Activated CD4-positive, alpha-beta T cell treated with anti-CD3 and anti-CD28 coated beads, Interleukin-10, Interleukin-2, amounts not matched to agents 100 ng/mL and 50 ng/mL, durations not matched to agents 16 hours and 8 hours (primary cell): ENCODE data around the gene ZNF512B.
"Not testable (repeated sequence)": the region's sequence is repeated elsewhere in the genome, so short reads cannot be mapped to it uniquely, and the experiment has no call there.

ENCODE experiments used
- DNase-seq: peaks from one replicate; pipeline ENCODE4 v3.0.0-alpha.2; 2020

Gene ZNF512B

DNA sequence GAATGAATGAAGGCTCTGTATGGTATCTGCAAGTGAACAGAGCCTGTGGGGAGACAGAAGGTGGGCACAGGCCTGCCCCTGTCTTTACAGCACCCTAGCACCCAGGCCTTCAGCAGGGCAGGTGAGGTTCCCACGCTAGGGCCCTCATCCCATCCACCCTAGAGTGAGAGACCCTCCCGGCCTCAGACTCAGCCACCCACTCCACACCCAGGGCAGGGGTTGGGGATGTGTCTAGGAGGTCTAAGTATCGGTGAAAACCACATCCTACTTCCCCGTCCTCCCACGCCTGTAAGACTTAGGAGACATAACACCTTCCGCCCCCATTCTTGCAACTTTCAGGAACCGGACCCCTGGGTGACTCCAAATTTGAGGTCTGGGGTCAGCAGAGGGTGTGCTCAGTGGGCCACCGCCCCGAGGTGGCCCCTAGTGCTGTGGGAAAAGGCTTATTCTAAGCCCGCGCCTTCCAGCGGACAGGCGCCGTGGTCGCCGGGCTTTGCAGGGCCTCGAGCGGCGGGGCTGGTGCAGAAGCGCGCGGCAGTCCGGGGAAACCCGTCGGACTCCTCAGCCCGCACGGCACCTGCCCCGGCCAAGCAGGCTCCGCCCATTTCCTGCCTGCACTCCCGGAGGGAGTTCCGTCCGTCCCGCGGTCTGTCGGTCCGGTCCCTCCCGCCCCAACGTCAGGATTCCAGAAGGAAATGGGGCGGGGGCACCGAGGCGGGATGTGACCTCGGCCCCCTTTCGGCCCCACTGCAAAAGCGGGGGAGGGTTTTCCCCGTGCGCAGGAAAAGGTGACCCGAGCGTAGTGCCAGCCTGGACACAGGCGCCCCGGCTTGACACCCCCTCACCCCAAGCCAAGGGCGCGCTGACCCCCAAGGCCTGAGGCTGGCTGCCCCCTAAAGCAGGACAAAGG lies 8.8 kb upstream of the ZNF512B start:
- peak; percentile 91 for DNase-seq

GRCh38 chr20:63977739-63978276 lies 8.1 kb upstream of the ZNF512B start:
- peak; percentile 91 for DNase-seq

DNA sequence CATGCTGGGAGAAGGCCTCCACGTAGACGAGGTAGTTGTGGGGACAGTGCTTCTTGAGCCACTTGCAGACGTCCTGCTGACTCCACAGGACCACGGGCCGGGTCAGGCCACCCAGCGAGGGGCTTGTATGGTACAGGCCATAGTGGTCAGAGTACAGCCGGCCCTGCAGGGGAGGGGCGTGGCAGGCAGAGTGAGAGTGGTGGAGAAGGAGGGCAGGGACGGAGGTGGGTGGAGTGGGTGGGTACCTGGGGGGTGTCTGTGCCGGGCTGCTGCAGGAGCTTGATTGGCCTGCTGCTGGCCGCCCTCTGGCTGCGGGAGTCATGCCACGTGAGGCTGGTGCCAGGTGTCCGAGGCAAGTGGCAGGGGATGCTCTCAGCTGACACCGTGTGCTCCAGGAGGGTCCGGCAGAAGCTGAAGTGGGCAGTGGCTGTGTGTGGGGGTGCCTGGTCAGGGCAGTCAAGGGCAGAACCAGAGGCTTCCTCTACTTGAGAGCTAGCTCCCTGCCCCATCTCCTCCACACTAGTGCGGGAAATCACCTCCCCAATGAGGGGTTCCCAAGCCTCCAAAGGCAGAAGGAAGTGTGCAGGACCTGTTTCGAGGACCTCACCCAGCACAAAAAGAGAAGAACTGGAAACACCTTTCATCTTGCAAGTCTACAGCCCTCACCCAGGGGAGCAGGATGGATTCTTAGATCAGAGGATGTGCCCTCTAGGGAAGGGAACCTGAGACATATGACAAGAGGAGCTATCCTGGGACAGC lies 7.4 kb upstream of the ZNF512B start:
- no peak for DNase-seq

- peak; percentile 58 for DNase-seq
Observed at GRCh38 chr20:63976511-63976910, 6.8 kb upstream of the ZNF512B start.

- DNase-seq = no peak
Observed at GRCh38 chr20:63974402-63975200, 4.9 kb upstream of the ZNF512B start.

GRCh38 chr20:63973636-63974401 lies 4.1 kb upstream of the ZNF512B start:
- peak; percentile 85 for DNase-seq

- no peak for DNase-seq
Observed at GRCh38 chr20:63973160-63973479, 3.4 kb upstream of the ZNF512B start.

DNA sequence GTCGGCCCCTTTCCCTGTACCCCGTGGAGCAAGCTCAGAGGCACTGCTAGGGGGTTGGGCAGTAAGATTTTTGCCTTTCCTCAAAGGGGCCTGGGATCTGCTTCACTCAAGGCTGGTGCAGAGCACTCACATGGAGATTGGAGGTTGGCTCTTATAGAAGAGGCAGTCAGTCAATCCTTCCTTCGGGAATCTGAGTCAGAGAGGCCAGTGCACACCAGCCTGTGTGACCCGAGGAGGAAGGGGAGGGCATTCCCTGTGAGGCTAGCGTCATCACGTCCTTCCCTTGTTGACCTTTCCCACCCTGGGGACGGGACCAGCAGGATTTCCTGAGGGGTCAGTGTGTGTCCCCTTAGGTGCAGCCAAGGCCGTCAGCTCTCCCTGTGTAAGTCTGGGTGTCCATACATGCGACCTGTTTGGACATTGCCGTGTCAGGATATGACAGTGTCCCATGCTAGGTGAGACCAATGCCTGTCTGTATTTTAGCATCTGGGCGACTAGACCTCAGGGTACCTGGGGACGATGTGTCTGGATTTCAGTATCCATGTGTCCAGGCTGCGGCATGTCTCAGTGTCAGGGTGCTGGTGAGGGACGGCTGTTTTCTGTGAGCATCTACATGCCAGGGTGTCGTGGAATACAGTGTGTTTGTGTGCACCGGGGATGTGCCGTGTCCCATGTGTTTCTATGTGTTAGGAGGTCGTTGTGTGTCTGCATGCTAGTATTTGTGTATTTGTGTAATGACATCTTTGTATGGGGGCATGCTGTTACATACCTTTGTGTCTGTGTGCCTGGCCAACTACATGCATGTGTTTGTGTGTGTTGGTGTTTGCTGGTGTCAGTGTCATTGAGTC lies 2.8 kb upstream of the ZNF512B start:
- no peak for DNase-seq

DNA sequence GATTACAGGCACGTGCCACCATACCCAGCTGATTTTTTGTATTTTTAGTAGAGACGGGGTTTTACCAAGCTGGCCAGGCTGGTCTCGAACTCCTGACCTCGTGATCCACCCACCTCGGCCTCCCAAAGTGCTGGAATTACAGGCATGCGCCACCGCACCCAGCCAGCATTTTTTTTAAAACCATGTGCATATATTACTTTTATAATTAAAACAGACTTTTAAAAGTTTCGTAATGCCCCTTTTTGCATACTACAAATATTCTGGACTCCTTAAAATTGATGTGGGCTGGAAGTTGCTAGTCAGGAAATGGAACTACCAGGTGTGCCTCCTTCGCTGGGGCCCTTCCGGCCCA lies 2.2 kb upstream of the ZNF512B start:
- not testable (repeated sequence) for DNase-seq

DNA sequence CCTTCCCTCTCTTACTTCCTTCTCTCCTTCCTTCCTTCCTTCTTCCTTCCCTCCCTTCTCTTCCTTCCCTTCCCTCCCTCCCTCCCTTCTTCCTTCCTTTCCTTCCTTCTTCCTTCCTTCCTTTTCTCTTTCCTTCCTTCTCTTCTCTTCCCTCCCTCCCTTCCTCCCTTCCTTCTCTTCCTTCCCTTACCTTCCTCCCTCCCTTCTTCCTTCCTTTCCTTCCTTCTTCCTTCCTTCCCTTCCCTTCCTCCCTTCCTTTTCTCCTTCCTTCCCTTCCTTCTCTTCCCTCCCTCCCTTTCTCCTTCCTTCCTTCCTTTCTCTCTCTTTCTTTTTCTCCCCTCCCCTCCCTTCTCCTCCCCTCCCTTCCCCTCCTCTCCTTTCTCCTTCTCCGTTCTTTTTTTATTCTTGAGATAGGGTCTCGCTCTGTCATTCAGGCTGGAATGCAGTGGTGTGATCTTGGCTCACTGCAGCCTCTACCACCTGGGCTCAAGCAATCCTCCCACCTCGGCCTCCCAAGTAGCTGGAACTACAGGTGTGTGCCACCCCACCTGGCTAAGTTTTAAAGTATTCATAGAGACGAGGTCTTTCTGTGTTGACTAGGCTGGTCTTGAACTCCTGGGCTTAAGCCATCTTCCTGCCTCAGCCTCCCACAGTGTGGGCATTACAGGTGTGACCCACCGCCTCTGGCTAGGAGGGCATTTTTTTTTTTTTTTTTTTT lies 1.1 kb upstream of the ZNF512B start:
- DNase-seq = no peak

DNA sequence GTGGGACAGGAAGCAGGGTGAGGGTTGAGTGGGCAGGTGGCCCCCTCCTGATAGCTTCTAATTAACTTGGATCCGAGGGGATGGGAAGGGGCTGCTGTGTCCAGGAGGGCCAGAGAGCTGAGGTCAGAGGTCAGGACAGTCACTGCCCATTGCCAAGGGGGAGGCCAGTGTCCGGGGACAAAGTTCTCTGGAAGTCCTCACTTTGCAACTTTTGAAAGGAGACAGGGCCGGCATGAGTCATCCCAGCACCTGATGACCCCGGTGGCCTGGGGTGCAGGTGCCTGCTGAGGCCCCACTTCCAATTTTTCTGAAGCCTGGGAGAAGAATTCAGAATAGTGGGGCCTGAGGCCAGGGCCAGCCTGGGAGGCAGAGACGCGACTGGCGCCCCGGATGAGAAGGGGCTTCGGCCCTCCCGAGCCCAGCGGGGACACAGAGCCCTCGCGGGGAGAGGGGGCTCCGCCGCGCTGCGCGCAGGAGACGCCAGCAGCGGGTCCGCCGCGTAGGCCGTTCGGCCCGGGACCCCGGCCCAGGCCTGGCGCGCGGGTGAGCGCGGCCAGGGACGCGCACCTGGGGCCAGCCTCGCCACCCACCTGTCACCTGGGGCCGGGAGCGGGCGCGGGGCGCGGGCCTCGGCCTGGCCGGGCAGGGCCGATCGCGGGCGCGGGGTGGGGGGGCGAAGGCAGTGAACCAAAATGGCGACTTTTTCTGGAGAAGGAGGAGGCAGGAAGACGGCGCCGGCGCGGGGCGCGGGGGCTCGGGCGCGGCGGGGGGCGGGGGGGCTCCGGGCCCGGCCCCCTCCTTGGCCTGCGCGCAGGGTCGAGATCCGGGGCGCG lies 586 bp downstream of the ZNF512B start:
- DNase-seq = no peak

- DNase-seq = no peak
Observed at GRCh38 chr20:63968136-63968927, 1.4 kb downstream of the ZNF512B start.

DNA sequence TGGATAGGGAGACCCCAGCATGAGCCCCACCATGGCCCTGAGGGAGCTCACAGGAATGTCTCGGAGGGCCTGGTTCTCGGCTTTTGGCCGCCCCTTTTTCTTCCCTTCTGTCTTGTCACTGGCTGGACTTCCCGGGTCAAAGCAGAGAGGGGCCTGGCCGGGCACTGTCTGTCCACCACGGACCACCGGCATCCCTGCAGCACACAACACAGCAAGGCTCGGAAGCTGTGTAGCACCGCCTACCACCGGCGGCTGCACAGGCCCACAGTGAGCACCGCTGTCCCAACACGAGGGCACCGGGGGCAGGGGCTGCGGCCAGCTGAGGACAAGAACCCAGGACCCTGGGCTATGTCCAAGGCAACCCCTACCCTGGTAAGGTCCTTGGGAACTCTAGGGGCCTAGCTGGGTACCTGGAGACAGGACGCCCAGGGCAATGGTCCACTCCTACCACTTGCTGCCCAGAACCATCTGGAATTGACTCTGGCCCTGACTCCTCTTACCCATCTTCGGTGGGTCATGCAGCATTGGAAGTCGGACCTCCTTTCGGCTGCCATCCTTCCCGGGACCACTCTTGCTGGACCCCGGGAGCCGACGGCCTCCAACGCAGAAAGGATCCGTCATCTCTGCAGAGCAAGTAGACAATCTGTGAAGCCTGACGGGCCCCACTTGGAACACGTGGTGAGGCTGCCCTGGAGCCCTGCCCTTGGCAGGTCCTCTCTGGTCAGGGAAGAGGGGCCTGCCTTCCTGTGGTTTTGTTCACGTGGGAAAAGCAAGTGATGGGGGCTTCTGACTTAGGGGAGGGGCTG lies 2.2 kb downstream of the ZNF512B start:
- no peak for DNase-seq

DNA sequence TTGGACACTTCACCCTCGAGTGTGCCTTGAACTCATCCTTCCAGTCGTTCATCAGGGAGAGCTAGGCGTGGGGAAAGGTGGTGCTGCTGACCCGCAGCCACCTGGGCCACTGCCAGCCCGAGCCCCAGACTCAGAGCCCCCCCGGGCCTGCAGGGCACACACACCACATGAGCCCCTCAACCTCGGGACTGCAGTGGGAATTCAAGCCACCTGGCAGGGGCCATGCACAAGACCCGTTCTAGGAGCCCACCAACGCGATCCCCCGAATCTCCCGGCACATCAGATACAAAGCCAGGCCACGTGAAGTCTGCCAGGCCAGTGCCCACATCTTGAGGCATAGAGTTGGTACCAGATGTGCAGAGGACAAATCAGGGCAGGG lies 2.8 kb downstream of the ZNF512B start:
- DNase-seq = no peak

GRCh38 chr20:63966172-63966943 lies 3.4 kb downstream of the ZNF512B start:
- no peak for DNase-seq

DNA sequence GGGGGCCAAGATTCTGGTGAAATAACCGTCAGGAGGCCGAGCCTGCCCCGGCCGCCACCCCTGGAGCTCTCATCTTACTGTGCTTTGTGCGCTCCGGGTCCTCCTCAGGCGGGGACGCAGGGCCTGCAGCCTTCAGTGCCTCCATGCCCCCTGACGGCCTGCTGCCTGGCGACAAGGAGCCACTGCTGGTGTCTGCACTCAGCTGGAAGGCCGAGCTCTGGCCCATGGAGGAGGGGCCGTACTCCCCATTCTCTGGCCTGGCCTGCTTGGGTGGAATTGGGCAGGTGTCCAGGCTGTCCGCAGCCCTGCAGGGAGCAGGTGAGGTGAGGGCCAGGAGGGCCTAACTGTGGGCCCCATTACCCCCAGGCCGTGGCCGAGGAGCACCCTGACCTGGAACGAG lies 5.3 kb downstream of the ZNF512B start:
- no peak for DNase-seq

DNA sequence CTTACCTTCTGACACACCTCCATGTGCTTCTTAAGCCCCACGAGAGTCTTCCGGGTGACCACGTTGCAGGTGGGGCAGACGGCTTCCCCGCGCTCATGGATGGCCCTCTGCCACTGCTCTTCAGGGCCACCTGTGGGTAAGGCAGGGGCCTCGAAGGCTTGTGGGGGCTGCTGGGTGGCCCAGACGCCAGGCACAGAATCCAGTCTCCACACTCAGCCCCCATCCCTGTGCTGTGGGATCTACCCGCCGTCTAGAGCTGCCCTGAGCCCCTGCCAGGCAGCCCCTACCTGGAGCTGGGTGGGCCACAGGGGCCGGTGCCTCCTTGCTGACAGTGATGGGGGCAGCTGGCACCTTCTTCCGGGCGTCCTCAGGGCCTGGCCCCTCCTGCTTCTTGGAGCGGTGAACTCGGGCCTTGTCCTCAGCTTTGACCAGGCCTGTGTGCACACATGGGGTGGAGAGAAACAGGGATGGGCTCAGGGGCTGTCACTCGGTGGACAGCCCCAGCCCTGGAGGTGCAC lies 5.9 kb downstream of the ZNF512B start:
- no peak for DNase-seq
